ENCODE data around the gene OSER1. TPM values are rescaled to one million over a fixed set of nuclear protein-coding genes. Genes with fewer than 3 reads are reported as not detected.

Gene OSER1
- total RNA-seq, 1 experiment from 2014 or later: 79.7 TPM

DNA sequence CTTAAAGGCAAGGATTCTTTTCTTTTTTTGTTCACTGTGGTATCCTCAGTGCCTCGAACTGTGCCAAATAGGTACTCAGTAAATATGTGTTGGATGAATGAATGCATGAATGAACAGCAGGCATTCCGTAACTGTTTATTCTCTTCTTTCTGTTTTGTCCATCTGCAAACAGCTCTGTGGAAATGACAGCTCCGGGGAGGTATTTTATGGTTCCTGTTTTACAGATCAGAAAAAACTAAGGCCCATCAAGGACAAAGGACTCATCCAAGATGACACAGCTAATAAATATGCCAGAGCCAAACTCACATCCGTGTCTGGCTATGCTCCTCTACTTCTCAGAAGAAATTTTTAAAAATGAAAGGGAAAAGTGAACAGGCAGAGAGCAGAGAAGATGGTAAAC lies 44.6 kb downstream of the OSER1 start:
- Mint-ChIP-seq H3K9me3 (ENCODE audit: unreplicated experiment) (no peaks in the 10 kb centered on the region), H3K27me3 (ENCODE audit: insufficient read depth, unreplicated experiment) (no peaks in the 10 kb centered on the region), H3K4me1 (ENCODE audit: low read depth, unreplicated experiment) (peaks cover 10% of the 10 kb centered on the region), H3K36me3 (ENCODE audit: insufficient read depth, unreplicated experiment) (peaks cover 4% of the 10 kb centered on the region), H3K27ac (ENCODE audit: unreplicated experiment) (no peak overlapping the region), H3K4me3 (ENCODE audit: unreplicated experiment) (no peak overlapping the region)
- no peak for DNase-seq
- Histone ChIP-seq H3K9me3 (no peaks in the 10 kb centered on the region), H3K4me3 (ENCODE audit: low read depth, low read length) (no peak overlapping the region), H3K4me1 (0 out of 2 replicates have a peak, but pooled peaks cover 11% of the 10 kb centered on the region), H3K36me3 (ENCODE audit: control insufficient read depth, insufficient read depth, low read length) (no peaks in the 10 kb centered on the region), H3K27me3 (replicated peaks; ENCODE audit: control insufficient read depth, insufficient read depth, low read length) (no peaks in the 10 kb centered on the region)
- ChIA-PET CTCF (interaction anchor here (1.2 to 2.8 kb wide), 2 partner anchors 23 to 49 kb away, joined by 5 to 25 read pairs; no protein-coding TSS in a partner anchor), POLR2A (interaction anchor here (0.6 kb wide), 1 partner anchor 15 kb away, joined by 3 read pairs; no protein-coding TSS in a partner anchor)
- TF ChIP-seq, protein P1, sequence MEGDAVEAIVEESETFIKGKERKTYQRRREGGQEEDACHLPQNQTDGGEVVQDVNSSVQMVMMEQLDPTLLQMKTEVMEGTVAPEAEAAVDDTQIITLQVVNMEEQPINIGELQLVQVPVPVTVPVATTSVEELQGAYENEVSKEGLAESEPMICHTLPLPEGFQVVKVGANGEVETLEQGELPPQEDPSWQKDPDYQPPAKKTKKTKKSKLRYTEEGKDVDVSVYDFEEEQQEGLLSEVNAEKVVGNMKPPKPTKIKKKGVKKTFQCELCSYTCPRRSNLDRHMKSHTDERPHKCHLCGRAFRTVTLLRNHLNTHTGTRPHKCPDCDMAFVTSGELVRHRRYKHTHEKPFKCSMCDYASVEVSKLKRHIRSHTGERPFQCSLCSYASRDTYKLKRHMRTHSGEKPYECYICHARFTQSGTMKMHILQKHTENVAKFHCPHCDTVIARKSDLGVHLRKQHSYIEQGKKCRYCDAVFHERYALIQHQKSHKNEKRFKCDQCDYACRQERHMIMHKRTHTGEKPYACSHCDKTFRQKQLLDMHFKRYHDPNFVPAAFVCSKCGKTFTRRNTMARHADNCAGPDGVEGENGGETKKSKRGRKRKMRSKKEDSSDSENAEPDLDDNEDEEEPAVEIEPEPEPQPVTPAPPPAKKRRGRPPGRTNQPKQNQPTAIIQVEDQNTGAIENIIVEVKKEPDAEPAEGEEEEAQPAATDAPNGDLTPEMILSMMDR (IDR thresholded peaks at IDR 0.05; ENCODE audit: insufficient read depth in 1 of 2, low read depth in 1 of 2, low read length in 1 of 2, severe bottlenecking in 1 of 2, unreplicated experiment in 1 of 2): no peak
- no TSS peak for BruUV-seq (replicated peaks)
- intact Hi-C loops (cut with micrococcal nuclease; ENCODE audit: unreplicated experiment): no loop called here

DNA sequence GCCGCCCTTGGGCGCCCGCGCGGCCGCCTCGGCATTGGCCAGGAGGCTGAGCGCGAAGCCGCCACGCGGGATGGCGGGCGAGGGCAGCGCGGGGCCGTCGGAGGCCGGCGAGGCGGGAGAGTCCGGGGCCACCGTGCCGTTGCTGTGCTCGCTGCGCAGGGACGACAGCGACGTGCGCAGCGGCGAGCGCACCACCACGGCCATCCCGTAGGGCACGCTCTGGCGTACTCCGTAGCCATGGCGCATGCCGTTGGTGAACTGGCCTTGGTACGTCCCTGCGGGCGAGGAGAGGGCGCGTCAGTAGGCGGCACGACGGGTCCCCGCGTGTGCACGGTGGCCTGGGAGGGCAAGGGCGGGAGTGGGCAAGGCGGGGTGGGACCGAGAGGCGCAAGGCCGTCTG lies 50.4 kb downstream of the OSER1 start:
- Histone ChIP-seq H3K9me3 (no peaks in the 10 kb centered on the region), H3K27me3 (replicated peaks; ENCODE audit: control insufficient read depth, insufficient read depth, low read length) (no peaks in the 10 kb centered on the region), H3K36me3 (ENCODE audit: control insufficient read depth, insufficient read depth, low read length) (no peaks in the 10 kb centered on the region), H3K4me3 (ENCODE audit: low read depth, low read length) (no peak overlapping the region), H3K4me1 (no peaks in the 10 kb centered on the region)
- POLR2A ChIA-PET: no interaction called here
- H3K4me3 Mint-ChIP-seq (ENCODE audit: unreplicated experiment): no peak overlapping the region
- DNase-seq: no peak
- H3K27me3 Mint-ChIP-seq (ENCODE audit: insufficient read depth, unreplicated experiment): no peaks in the 10 kb centered on the region
- no peaks in the 10 kb centered on the region for H3K9me3 Mint-ChIP-seq (ENCODE audit: unreplicated experiment)
- TF ChIP-seq, protein P1 (IDR thresholded peaks at IDR 0.05; ENCODE audit: insufficient read depth in 1 of 2, low read depth in 1 of 2, low read length in 1 of 2, severe bottlenecking in 1 of 2, unreplicated experiment in 1 of 2): no peak
- peaks cover 4% of the 10 kb centered on the region for H3K36me3 Mint-ChIP-seq (ENCODE audit: insufficient read depth, unreplicated experiment)
- H3K27ac Mint-ChIP-seq (ENCODE audit: unreplicated experiment): no peak overlapping the region
- no TSS peak for BruUV-seq (replicated peaks)
- CTCF ChIA-PET: no interaction called here
- no peaks in the 10 kb centered on the region for H3K4me1 Mint-ChIP-seq (ENCODE audit: low read depth, unreplicated experiment)
- intact Hi-C loops (cut with micrococcal nuclease; ENCODE audit: unreplicated experiment): no loop called here

DNA sequence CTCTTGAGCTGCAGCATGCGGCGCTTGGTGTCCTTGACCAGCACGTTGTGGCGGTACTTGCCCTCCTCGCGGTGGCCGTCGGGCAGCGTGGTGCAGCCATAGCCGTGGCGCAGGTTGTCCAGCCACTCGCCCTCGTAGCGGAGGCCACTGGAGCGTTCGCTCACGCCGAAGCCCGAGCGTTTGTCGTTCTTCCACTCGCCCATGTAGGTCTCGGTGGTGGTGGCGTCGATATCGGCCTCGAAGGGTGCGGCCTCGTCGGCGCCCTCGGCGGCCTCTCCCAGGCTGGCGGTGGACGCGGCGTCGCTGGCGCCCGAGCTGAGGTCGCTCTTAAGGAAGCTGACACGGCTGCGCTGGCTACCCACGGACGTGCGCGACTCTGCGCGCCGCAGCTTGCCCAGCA lies 50.9 kb downstream of the OSER1 start:
- H3K4me1 Mint-ChIP-seq (ENCODE audit: low read depth, unreplicated experiment): no peaks in the 10 kb centered on the region
- ChIA-PET CTCF (interaction anchor here (0.8 kb wide), 1 partner anchor 18 kb away, joined by 3 read pairs; no protein-coding TSS in a partner anchor), POLR2A (no interaction called here)
- H3K36me3 Mint-ChIP-seq (ENCODE audit: insufficient read depth, unreplicated experiment): peaks cover 4% of the 10 kb centered on the region
- Histone ChIP-seq H3K27me3 (replicated peaks; ENCODE audit: control insufficient read depth, insufficient read depth, low read length) (no peaks in the 10 kb centered on the region), H3K9me3 (no peaks in the 10 kb centered on the region), H3K4me1 (no peaks in the 10 kb centered on the region), H3K36me3 (ENCODE audit: control insufficient read depth, insufficient read depth, low read length) (no peaks in the 10 kb centered on the region), H3K4me3 (ENCODE audit: low read depth, low read length) (no peak overlapping the region)
- H3K27ac Mint-ChIP-seq (ENCODE audit: unreplicated experiment): no peak overlapping the region
- H3K4me3 Mint-ChIP-seq (ENCODE audit: unreplicated experiment): no peak overlapping the region
- H3K27me3 Mint-ChIP-seq (ENCODE audit: insufficient read depth, unreplicated experiment): no peaks in the 10 kb centered on the region
- no peaks in the 10 kb centered on the region for H3K9me3 Mint-ChIP-seq (ENCODE audit: unreplicated experiment)
- DNase-seq: no peak
- BruUV-seq (replicated peaks): no TSS peak
- TF ChIP-seq, protein P1 (IDR thresholded peaks at IDR 0.05; ENCODE audit: insufficient read depth in 1 of 2, low read depth in 1 of 2, low read length in 1 of 2, severe bottlenecking in 1 of 2, unreplicated experiment in 1 of 2): no peak
- intact Hi-C loops (cut with micrococcal nuclease; ENCODE audit: unreplicated experiment): no loop called here

Data from Caco-2 (cell line).